ELF-1 (cell line): ENCODE measurements around the gene MACF1.

Experiments used
- DNase-seq: peaks from one replicate; pipeline ENCODE4 v3.0.0-alpha.2; 2016; ENCODE audit warnings: low read depth, low spot score

The MACF1 gene

DNA sequence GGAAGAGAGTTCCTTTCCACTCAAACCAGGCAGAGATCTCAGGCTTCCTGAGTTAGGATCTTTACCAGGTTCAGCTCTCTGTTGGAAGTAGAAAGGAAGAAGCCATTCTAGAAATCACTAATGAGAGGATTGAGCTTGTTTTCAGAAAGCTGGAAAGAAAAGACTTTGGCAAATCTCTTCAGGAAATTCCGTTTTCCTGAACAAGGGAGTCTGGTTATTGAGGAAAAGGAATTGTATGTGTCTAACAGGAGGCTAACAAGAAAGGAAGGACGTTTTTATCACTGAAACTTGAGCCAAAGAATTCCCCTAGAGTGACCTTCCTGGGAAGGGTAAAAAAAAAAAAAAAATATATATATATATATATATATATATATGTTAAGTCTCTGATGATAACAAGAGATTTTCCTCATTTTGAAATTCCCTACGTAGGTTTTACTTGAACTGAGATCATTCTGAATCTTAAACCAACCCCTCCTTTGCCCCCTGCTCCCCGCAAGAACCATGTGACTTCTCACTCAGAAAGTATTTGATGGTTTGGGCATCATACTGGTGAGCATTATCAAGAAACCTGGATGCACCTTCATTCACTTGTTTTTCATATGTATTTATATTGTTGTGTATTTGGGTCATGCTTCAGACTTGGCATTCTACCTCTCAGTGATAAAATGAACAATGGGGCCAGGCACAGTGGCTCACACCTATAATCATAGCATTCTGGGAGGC, 188.5 kb downstream of the MACF1 start:
- no peak for DNase-seq

DNA sequence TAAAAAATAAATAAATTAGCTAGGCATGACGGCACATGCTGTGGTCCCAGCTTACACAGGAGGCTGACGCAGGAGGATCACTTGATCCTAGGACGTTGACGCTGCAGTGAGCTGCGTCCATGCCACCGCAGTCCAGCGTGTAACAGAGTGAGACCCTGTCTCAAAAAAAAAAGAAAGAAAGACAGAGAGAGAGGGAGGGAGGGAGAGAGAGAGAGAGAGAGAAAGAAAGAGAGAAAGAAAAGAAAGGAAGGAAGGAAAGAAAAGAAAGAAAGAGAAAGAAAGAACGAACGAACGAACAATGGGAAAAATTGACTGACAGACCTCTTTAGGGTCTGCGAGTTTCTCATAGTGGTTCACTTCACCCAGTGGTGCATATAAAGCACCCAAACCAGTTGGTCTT, 189.2 kb downstream of the MACF1 start:
- DNase-seq, result no peak

- no peak for DNase-seq
These were observed 189.6 kb downstream of the MACF1 start for GRCh38 chr1:39394059-39394458.

- DNase-seq, result no peak
These were observed 190.1 kb downstream of the MACF1 start for GRCh38 chr1:39394598-39394997.

GRCh38 chr1:39395357-39395831, 190.9 kb downstream of the MACF1 start:
- no peak for DNase-seq

GRCh38 chr1:39396671-39397070, 192.2 kb downstream of the MACF1 start:
- no peak for DNase-seq

- DNase-seq, result no peak
These were observed 193.0 kb downstream of the MACF1 start for GRCh38 chr1:39397487-39397886.

- DNase-seq, result peak; percentile 66
These were observed 194.0 kb downstream of the MACF1 start for GRCh38 chr1:39398278-39399021.

GRCh38 chr1:39401106-39401505, 196.6 kb downstream of the MACF1 start:
- DNase-seq, result no peak

DNA sequence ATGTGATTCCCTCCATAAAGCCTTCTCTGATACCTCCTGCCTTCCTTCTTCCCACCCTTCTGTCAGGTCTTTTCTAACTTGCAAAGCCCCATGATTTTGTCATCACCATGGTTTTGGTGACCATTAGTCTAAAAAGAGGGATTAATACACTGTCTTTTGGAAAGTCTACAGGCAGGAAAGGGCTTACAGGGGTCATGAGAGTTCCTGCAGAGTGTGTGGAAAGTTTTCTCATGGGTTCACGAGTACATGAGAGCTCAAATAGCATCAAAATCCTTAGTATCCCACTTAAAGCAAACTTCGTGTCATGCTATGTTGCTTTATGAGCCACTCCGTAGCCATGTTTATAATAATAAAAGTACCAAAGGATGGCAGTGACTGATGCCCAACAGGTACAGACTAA, 200.4 kb downstream of the MACF1 start:
- DNase-seq, result no peak

DNA sequence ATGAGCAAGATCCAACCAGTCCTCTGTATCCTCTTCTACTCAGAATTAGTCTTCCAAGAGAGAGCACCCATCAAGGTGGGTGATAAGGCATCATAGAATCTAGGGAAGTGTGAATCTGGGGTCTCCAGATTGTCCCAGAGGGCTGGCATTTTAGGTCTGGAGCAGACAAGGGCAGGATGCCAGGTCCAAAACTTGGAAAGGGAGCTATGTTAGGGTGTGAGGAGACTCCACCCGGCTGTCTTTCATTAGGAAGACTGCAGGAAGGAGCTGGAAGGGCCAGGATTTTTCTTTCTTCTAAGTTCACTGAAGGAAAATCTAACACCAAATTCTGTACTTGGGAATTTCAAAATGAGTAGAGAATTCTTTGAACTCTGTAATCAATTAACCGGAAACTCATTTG, 200.9 kb downstream of the MACF1 start:
- no peak for DNase-seq

- DNase-seq, result no peak
These were observed 202.3 kb downstream of the MACF1 start for GRCh38 chr1:39406533-39407450.

DNA sequence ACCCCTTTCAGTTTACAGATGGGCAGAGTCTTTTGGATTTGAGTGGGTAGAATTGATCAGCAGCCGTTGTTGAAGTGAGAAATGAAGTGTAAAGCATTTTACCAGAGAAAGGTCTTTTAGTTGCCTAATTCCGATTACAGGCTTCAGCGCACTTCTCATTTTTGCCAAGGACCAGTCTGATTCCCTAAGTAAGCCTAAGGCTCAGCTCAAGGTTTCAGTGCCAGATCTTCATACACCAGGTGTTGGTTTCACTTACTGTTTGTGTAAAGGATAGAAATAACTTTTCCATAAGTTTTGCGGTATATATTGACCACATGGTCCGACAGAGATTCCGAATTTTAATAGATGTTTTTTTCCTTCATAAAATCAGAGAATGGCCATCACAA, 203.0 kb downstream of the MACF1 start:
- no peak for DNase-seq

GRCh38 chr1:39407896-39408640, 203.6 kb downstream of the MACF1 start:
- DNase-seq, result no peak

DNA sequence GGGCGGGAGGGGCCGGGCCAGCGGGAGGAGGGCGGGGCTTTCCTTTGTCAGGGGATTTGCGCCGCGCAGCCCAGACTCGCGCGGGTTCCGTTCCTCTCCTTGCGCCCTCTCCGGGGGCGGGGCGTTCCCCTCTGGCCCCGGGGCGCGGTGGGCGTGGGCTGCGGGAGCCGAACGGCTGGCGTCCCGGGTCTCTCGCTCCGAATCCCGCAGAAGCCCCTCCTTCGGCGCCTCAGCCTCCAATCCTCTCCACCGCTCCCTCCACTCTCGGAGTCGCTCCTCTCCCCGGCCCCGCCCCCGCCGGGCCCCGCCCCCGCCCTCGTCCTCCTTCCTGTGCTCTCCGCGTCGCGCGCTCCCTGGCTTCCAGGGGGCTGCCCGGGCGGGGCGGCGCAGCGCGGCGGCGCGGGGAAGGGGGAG, 204.2 kb downstream of the MACF1 start:
- peak; percentile 97 for DNase-seq

DNA sequence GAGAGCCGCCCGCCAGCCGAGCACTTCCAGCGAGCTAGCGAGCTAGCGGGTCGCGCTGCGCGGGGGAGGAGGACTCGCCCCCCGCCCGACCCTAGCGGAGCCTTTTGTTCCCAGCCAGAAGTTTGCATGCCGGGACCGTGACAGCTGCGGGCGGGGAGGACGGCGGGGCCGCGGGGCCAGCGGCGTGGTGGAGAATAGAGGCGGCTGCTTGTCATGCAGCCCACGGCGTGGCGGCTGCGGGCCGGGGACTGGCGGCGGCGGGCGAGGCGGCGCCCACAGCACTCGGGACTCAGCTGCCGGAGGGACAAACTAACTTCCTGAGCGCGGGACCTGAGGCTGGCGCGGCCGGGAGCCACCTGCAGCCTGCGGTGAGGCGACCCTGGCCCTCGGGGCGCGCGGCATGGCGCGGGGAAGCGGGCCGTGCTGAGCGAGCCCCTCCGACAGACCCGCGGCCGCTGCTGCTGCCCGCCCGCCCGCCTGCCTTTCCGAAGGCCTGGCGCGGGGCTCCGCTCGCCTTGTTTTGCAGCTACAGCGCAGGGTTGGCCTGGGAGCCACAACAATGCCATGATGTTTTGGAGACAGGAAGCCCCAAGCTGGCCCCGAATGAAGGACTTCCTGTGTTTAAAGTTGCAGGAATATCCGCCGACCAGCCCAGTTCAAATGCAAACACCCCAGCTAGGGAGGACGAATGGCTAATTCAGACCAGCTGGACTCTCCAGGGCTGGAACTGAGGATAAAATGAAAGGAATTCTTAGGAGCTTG, 204.7 kb downstream of the MACF1 start:
- peak; percentile 63 for DNase-seq

DNA sequence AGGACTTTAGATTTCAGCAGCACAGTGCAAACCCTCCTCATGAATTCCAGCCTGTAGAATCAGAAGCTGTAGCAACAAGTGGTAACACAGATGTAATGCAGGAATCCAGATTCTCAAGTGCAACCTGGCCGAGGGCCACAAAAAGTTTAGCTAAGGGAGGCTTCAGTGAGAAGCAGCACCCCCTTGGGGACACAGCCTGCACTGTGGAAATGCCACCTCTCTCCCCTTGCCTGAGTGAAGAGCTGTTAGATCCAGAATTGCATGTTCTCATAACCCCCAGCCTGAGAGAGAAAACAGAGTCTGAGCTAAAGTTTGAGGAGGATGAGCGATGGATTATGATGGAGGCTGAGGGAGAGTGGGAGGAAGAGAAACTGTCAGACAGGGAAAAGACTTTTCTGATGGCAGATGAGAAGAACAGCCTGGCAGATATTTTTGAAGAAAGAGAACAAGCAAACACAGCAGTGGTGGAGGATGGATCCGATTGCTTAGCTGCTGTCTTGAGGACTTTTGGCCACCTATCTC, 206.5 kb downstream of the MACF1 start:
- peak; percentile 77 for DNase-seq

DNA sequence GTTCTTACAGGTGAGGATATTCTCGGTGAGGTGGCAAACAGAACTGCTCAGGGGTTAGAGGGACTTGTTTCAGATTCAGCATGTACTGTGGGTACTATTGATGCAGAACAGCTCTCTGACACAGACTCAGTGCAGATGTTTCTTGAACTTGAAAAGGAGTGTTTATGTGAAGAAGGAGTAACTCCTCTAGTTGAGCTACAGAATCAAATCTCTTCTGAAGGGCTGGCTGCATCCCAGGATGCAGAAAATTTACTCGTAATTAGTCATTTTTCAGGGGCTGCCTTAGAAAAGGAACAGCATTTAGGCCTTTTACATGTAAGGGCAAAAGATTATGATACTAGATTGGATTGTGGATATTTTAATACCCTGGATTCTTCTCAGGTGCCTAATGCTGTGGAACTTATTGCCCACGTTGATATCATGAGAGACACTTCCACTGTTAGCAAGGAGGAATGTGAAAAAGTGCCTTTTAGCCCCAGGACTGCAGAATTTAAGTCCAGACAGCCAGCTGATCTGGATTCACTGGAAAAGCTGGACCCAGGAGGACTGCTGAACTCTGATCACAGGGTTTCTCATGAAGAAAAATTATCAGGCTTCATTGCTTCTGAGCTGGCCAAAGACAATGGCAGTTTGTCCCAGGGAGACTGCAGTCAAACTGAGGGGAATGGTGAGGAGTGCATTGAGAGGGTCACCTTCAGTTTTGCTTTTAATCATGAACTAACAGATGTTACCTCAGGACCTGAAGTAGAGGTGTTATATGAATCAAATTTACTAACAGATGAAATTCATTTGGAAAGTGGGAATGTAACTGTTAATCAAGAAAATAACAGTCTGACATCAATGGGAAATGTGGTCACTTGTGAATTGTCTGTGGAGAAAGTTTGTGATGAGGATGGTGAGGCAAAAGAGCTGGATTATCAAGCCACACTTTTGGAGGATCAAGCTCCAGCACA, 207.3 kb downstream of the MACF1 start:
- no peak for DNase-seq

DNA sequence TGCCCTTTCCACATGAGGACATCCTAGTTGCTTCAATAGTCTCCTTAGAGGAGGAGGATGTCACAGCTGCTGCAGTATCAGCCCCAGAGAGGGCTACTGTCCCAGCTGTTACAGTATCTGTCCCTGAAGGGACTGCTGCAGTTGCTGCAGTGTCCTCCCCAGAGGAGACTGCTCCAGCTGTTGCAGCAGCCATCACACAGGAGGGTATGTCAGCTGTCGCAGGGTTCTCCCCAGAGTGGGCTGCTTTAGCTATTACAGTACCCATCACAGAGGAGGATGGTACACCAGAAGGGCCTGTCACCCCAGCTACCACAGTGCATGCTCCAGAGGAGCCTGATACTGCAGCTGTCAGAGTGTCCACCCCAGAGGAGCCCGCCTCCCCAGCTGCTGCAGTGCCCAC, 208.4 kb downstream of the MACF1 start:
- DNase-seq, result no peak
